HepG2 (cell line): ENCODE measurements around the gene NMUR2.

ENCODE experiments used
- CTCF ChIP-seq: sonication (generic); formaldehyde crosslinking; IDR thresholded peaks from 2 replicates; pipeline ENCODE4 v1.5.0; 2020; ENCODE audit warnings: mild to moderate bottlenecking, missing genetic modification reagents, moderate library complexity
- MAZ ChIP-seq, 2 experiments: sonication (generic) in 1 of 2; formaldehyde crosslinking in 1 of 2; IDR thresholded peaks; 2 replicates each; pipeline versions ENCODE4 v1.5.0 to v1.6.1; 2012 to 2020; ENCODE audit warnings: low read depth in 2 of 2, mild to moderate bottlenecking in 2 of 2, borderline replicate concordance in 1 of 2, improper control_type of control experiment in 1 of 2, low read length in 1 of 2, missing genetic modification reagents in 1 of 2, moderate library complexity in 1 of 2
- NONO ChIP-seq, 2 experiments: fragments of 450-650 bp in 1 of 2; sonication (generic) in 1 of 2; formaldehyde crosslinking in 1 of 2; IDR thresholded peaks in 1 of 2; conservative IDR thresholded peaks in 1 of 2; 2 replicates each; pipeline versions ENCODE4 v1.6.1 to v1.8.0; 2017 to 2022; ENCODE audit warnings: mild to moderate bottlenecking in 1 of 2, missing genetic modification reagents in 1 of 2, moderate library complexity in 1 of 2
- ONECUT2 ChIP-seq: sonication (generic); formaldehyde crosslinking; IDR thresholded peaks from 2 replicates; pipeline ENCODE4 v1.4.0; 2020; ENCODE audit warnings: missing genetic modification reagents
- RXRA ChIP-seq: sonication (generic); formaldehyde crosslinking; IDR thresholded peaks from 2 replicates; pipeline ENCODE4 v1.5.1; 2020; ENCODE audit warnings: missing genetic modification reagents
- ZIK1 ChIP-seq: sonication (generic); formaldehyde crosslinking; IDR thresholded peaks from 2 replicates; pipeline ENCODE4 v1.5.0; 2020; ENCODE audit warnings: mild to moderate bottlenecking, low read depth, missing genetic modification reagents, borderline replicate concordance
- ZNF180 ChIP-seq: sonication (generic); formaldehyde crosslinking; IDR thresholded peaks from 2 replicates; pipeline ENCODE4 v1.4.0; 2020; ENCODE audit warnings: low read depth, missing genetic modification reagents, borderline replicate concordance
- ZNF207 ChIP-seq: fragments of 450-650 bp; IDR thresholded peaks from 2 replicates; pipeline ENCODE4 v1.6.1; 2016; ENCODE audit warnings: antibody characterized with exemption, borderline replicate concordance
- ZNF335 ChIP-seq: sonication (generic); formaldehyde crosslinking; IDR thresholded peaks from 2 replicates; pipeline ENCODE4 v1.4.0; 2020; ENCODE audit warnings: missing genetic modification reagents
- ZSCAN21 ChIP-seq: sonication (generic); formaldehyde crosslinking; IDR thresholded peaks from 2 replicates; pipeline ENCODE4 v1.8.0; 2022; ENCODE audit warnings: mild to moderate bottlenecking, missing genetic modification reagents, moderate library complexity, borderline replicate concordance
- TF ChIP-seq, protein P1 (sequence below): sonication (generic); formaldehyde crosslinking; conservative IDR thresholded peaks from 2 replicates; pipeline ENCODE4 v1.4.0; 2020; ENCODE audit warnings: missing genetic modification reagents
- TF ChIP-seq, protein P2 (sequence below): sonication (generic); formaldehyde crosslinking; IDR thresholded peaks from 2 replicates; pipeline ENCODE4 v1.4.0; 2020; ENCODE audit warnings: missing genetic modification reagents

- TF ChIP-seq, protein P1, sequence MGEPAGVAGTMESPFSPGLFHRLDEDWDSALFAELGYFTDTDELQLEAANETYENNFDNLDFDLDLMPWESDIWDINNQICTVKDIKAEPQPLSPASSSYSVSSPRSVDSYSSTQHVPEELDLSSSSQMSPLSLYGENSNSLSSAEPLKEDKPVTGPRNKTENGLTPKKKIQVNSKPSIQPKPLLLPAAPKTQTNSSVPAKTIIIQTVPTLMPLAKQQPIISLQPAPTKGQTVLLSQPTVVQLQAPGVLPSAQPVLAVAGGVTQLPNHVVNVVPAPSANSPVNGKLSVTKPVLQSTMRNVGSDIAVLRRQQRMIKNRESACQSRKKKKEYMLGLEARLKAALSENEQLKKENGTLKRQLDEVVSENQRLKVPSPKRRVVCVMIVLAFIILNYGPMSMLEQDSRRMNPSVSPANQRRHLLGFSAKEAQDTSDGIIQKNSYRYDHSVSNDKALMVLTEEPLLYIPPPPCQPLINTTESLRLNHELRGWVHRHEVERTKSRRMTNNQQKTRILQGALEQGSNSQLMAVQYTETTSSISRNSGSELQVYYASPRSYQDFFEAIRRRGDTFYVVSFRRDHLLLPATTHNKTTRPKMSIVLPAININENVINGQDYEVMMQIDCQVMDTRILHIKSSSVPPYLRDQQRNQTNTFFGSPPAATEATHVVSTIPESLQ (CRISPR knock-in tag), result no peak
- no peak for TF ChIP-seq CTCF (CRISPR knock-in tag)
- no peak for TF ChIP-seq ONECUT2 (CRISPR knock-in tag)
- no peak for TF ChIP-seq NONO (IDR thresholded peaks at IDR 0.05)
- no peak for TF ChIP-seq NONO (CRISPR knock-in tag; conservative IDR thresholded peaks at IDR 0.05)
- no peak for TF ChIP-seq ZNF207
- no peak for TF ChIP-seq ZSCAN21
- TF ChIP-seq ZNF180 (CRISPR knock-in tag), result no peak
- no peak for TF ChIP-seq RXRA (CRISPR knock-in tag)
- TF ChIP-seq, protein P2, sequence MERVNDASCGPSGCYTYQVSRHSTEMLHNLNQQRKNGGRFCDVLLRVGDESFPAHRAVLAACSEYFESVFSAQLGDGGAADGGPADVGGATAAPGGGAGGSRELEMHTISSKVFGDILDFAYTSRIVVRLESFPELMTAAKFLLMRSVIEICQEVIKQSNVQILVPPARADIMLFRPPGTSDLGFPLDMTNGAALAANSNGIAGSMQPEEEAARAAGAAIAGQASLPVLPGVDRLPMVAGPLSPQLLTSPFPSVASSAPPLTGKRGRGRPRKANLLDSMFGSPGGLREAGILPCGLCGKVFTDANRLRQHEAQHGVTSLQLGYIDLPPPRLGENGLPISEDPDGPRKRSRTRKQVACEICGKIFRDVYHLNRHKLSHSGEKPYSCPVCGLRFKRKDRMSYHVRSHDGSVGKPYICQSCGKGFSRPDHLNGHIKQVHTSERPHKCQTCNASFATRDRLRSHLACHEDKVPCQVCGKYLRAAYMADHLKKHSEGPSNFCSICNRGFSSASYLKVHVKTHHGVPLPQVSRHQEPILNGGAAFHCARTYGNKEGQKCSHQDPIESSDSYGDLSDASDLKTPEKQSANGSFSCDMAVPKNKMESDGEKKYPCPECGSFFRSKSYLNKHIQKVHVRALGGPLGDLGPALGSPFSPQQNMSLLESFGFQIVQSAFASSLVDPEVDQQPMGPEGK (CRISPR knock-in tag), result no peak
- TF ChIP-seq MAZ (IDR thresholded peaks at IDR 0.05; ENCODE audit: borderline replicate concordance, low read depth, low read length), result no peak
- no peak for TF ChIP-seq MAZ (CRISPR knock-in tag; IDR thresholded peaks at IDR 0.05; ENCODE audit: low read depth)
- TF ChIP-seq ZIK1 (CRISPR knock-in tag), result no peak
- TF ChIP-seq ZNF335 (CRISPR knock-in tag), result no peak
Observed at GRCh38 chr5:152364899-152365298, 40.2 kb downstream of the NMUR2 start.
